KMS-11 (cell line): ENCODE results near the gene SYTL3.

ENCODE experiments used
- H2AFZ ChIP-seq: fragments of 200-600 bp; sonication (generic); 2 replicates; pipeline ENCODE4 v1.6.1; 2016; ENCODE audit warnings: antibody characterized with exemption, mixed run types, low read depth
- H3K27ac ChIP-seq: fragments of 200-600 bp; sonication (generic); 2 replicates; pipeline ENCODE4 v1.6.1; 2016; ENCODE audit warnings: mild to moderate bottlenecking, mixed run types
- H3K27me3 ChIP-seq: fragments of 200-600 bp; sonication (generic); 2 replicates; pipeline ENCODE4 v1.6.1; 2017; ENCODE audit warnings: mild to moderate bottlenecking, low read depth, mixed run types, moderate library complexity; ENCODE audit not compliant: insufficient read depth
- H3K36me3 ChIP-seq: fragments of 200-600 bp; sonication (generic); 2 replicates; pipeline ENCODE4 v1.6.1; 2017; ENCODE audit warnings: mild to moderate bottlenecking, mixed run types; ENCODE audit not compliant: insufficient read depth
- H3K4me1 ChIP-seq: fragments of 200-600 bp; sonication (generic); 2 replicates; pipeline ENCODE4 v1.6.1; 2016; ENCODE audit warnings: mild to moderate bottlenecking, low read depth, mixed run types; ENCODE audit not compliant: poor library complexity, severe bottlenecking
- H3K4me2 ChIP-seq: fragments of 200-600 bp; sonication (generic); 2 replicates; pipeline ENCODE4 v1.7.0; 2016; ENCODE audit warnings: mild to moderate bottlenecking, mixed run types
- H3K4me3 ChIP-seq: fragments of 200-600 bp; sonication (generic); IDR thresholded peaks from 2 replicates; pipeline ENCODE4 v1.6.1; 2017; ENCODE audit warnings: low read depth, low read length, mixed read lengths; ENCODE audit not compliant: insufficient read depth
- H3K79me2 ChIP-seq: fragments of 200-600 bp; sonication (generic); 2 replicates; pipeline ENCODE4 v1.6.1; 2016; ENCODE audit warnings: low read depth, mixed run types; ENCODE audit not compliant: insufficient read depth
- H3K9ac ChIP-seq: fragments of 200-600 bp; sonication (generic); 2 replicates; pipeline ENCODE4 v1.6.1; 2016; ENCODE audit warnings: mild to moderate bottlenecking, mixed run types
- H4K20me1 ChIP-seq: fragments of 200-600 bp; sonication (generic); 2 replicates; pipeline ENCODE4 v1.6.1; 2016; ENCODE audit warnings: mild to moderate bottlenecking, mixed run types; ENCODE audit not compliant: insufficient read depth
- TF ChIP-seq, protein P1 (sequence below): fragments of 200-600 bp; sonication (generic); conservative IDR thresholded peaks from 2 replicates; pipeline ENCODE4 v1.6.1; 2017; ENCODE audit warnings: low read depth, mild to moderate bottlenecking, antibody characterized with exemption, low read length, moderate library complexity, mixed read lengths

The SYTL3 gene

GRCh38 chr6:158606935-158607334 is 42.9 kb upstream of the SYTL3 start:
- Histone ChIP-seq H3K4me3 (no peak overlapping the region), H3K4me1 (no peaks in the 10 kb centered on the region), H2AFZ (no peak overlapping the region), H3K27me3 (no peaks in the 10 kb centered on the region), H3K36me3 (no peaks in the 10 kb centered on the region), H3K9ac (no peak overlapping the region), H3K4me2 (no peak overlapping the region), H4K20me1 (no peaks in the 10 kb centered on the region), H3K79me2 (no peaks in the 10 kb centered on the region), H3K27ac (no peak overlapping the region)
- TF ChIP-seq, protein P1, sequence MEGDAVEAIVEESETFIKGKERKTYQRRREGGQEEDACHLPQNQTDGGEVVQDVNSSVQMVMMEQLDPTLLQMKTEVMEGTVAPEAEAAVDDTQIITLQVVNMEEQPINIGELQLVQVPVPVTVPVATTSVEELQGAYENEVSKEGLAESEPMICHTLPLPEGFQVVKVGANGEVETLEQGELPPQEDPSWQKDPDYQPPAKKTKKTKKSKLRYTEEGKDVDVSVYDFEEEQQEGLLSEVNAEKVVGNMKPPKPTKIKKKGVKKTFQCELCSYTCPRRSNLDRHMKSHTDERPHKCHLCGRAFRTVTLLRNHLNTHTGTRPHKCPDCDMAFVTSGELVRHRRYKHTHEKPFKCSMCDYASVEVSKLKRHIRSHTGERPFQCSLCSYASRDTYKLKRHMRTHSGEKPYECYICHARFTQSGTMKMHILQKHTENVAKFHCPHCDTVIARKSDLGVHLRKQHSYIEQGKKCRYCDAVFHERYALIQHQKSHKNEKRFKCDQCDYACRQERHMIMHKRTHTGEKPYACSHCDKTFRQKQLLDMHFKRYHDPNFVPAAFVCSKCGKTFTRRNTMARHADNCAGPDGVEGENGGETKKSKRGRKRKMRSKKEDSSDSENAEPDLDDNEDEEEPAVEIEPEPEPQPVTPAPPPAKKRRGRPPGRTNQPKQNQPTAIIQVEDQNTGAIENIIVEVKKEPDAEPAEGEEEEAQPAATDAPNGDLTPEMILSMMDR: no peak

DNA sequence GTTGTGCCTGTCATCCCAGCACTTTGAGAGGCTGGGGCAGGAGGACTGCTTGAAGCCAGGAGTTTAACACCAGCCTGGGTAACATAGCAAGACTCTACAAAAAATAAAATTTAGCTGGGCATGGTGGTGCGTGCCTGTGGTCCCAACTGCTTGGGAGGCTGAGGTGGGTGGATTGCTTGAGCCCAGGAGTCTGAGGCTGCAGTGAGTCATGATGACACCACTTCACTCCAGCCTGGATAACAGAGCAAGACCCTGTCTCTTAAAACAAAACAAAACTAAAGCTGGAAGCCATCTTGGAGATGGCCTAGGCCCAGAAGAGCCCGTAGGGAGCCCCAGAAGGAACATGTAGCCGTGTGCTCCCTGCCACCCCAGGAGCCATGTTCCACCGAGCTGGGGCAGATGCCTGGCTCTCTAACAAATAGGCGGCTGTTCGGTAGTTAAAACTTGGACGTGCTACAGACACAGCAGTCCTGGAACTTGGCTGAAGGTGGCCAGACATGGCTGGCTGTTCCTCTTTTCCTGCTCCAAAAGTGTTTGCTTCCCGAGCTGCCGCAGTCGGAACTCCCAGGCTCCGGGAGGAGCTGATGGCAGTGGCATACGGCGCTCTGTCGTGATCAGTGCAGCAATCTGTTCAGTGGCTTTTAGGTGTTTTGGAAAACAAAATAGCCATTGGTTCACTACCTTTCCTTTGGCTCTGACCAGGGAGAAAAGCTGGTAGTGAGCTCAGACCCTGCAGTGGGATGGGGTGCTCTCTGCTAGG is 42.3 kb upstream of the SYTL3 start:
- no peaks in the 10 kb centered on the region for H3K27me3 ChIP-seq
- no peak overlapping the region for H2AFZ ChIP-seq
- no peaks in the 10 kb centered on the region for H3K36me3 ChIP-seq
- no peaks in the 10 kb centered on the region for H4K20me1 ChIP-seq
- no peak overlapping the region for H3K4me2 ChIP-seq
- H3K4me1 ChIP-seq: no peaks in the 10 kb centered on the region
- H3K4me3 ChIP-seq: no peak overlapping the region
- no peak overlapping the region for H3K9ac ChIP-seq
- H3K27ac ChIP-seq: no peak overlapping the region
- TF ChIP-seq, protein P1: no peak
- H3K79me2 ChIP-seq: no peaks in the 10 kb centered on the region

GRCh38 chr6:158608221-158608620 is 41.6 kb upstream of the SYTL3 start:
- Histone ChIP-seq H3K36me3 (no peaks in the 10 kb centered on the region), H3K79me2 (no peaks in the 10 kb centered on the region), H2AFZ (no peak overlapping the region), H4K20me1 (no peaks in the 10 kb centered on the region), H3K27ac (no peak overlapping the region), H3K4me1 (no peaks in the 10 kb centered on the region), H3K4me2 (no peak overlapping the region), H3K27me3 (no peaks in the 10 kb centered on the region), H3K9ac (no peak overlapping the region), H3K4me3 (no peak overlapping the region)
- TF ChIP-seq, protein P1: no peak

DNA sequence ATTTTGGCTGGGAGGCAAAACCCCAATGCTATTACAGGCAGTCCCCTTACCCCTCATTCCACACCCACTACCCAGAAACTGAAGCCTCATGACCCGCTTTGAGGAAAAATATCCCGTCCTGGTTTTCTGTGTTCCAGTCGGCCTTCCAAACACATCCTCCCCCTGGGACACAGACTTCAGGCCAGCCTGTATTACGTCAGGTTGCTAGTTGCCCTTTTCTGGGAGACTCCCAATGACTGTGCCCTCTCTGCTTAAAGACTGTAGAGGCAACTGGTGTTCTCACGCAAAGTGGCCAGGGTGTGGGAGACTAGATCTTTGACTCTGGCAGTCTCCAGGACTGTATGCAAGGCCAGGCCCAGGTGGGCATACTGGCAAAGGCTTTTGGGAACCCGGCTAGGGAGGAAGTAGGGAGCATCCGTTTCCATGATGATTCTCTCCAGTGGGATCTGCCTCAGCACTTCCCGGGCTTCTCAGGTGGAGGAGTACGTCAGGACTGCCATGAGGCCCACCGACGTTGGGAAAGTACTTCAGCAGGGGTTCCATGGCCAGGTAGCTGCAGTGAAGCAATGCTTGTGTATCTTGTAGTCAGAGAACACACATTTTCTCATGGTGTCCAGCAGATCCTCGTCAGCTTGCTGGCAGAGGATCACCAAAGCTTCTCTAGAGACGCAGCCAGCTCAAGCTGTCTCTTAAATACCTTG is 40.2 kb upstream of the SYTL3 start:
- H3K79me2 ChIP-seq: no peaks in the 10 kb centered on the region
- H3K27me3 ChIP-seq: no peaks in the 10 kb centered on the region
- no peak overlapping the region for H3K9ac ChIP-seq
- H3K4me1 ChIP-seq: no peaks in the 10 kb centered on the region
- no peaks in the 10 kb centered on the region for H4K20me1 ChIP-seq
- no peaks in the 10 kb centered on the region for H3K36me3 ChIP-seq
- H2AFZ ChIP-seq: no peak overlapping the region
- no peak overlapping the region for H3K4me2 ChIP-seq
- TF ChIP-seq, protein P1: no peak
- no peak overlapping the region for H3K4me3 ChIP-seq
- no peak overlapping the region for H3K27ac ChIP-seq
